IMR-90 (cell line): ENCODE data around the gene DCAF15.

Source experiments
- CEBPB ChIP-seq: IDR thresholded peaks from 2 replicates; pipeline ENCODE4 v1.6.1; 2012; ENCODE audit warnings: low read depth, low read length, improper control_type of control experiment
- CHD1 ChIP-seq: IDR thresholded peaks from 2 replicates; pipeline ENCODE4 v1.6.1; 2012; ENCODE audit warnings: low read depth, low read length, improper control_type of control experiment
- ELK1 ChIP-seq: fragments of 150-350 bp; IDR thresholded peaks from 2 replicates; pipeline ENCODE4 v1.6.1; 2016; ENCODE audit warnings: low read depth, mild to moderate bottlenecking, low read length, moderate library complexity, borderline replicate concordance
- MAFK ChIP-seq: IDR thresholded peaks from 2 replicates; pipeline ENCODE4 v1.6.1; 2012; ENCODE audit warnings: low read depth, low read length, improper control_type of control experiment
- MAZ ChIP-seq: IDR thresholded peaks from 2 replicates; pipeline ENCODE4 v1.6.1; 2012; ENCODE audit warnings: low read depth, mild to moderate bottlenecking, low read length, improper control_type of control experiment, moderate library complexity, borderline replicate concordance
- POLR2A ChIP-seq: IDR thresholded peaks from 2 replicates; pipeline ENCODE4 v1.6.1; 2012; ENCODE audit warnings: mild to moderate bottlenecking, low read depth, low read length
- RAD21 ChIP-seq: IDR thresholded peaks from 2 replicates; pipeline ENCODE4 v1.6.1; 2012; ENCODE audit warnings: low read length, improper control_type of control experiment
- RFX5 ChIP-seq: IDR thresholded peaks from 2 replicates; pipeline ENCODE4 v1.8.0; 2012; ENCODE audit warnings: low read depth, mild to moderate bottlenecking, low read length, moderate library complexity
- SMC3 ChIP-seq: fragments of 150-350 bp; IDR thresholded peaks from 2 replicates; pipeline ENCODE4 v1.6.1; 2016; ENCODE audit warnings: low read depth, mild to moderate bottlenecking, antibody characterized with exemption, low read length, moderate library complexity
- TF ChIP-seq, protein P1 (sequence below): conservative IDR thresholded peaks from 2 replicates; pipeline ENCODE4 v1.5.1; 2012; ENCODE audit warnings: mild to moderate bottlenecking, low read depth, low read length, improper control_type of control experiment
- TF ChIP-seq, protein P2 (sequence below): fragments of 150-350 bp; IDR thresholded peaks from 2 replicates; pipeline ENCODE4 v1.6.1; 2017; ENCODE audit warnings: mild to moderate bottlenecking, antibody characterized with exemption, low read length, low read depth

GRCh38 chr19:13958043-13958442, 5.7 kb downstream of the DCAF15 start:
- TF ChIP-seq, protein P1, sequence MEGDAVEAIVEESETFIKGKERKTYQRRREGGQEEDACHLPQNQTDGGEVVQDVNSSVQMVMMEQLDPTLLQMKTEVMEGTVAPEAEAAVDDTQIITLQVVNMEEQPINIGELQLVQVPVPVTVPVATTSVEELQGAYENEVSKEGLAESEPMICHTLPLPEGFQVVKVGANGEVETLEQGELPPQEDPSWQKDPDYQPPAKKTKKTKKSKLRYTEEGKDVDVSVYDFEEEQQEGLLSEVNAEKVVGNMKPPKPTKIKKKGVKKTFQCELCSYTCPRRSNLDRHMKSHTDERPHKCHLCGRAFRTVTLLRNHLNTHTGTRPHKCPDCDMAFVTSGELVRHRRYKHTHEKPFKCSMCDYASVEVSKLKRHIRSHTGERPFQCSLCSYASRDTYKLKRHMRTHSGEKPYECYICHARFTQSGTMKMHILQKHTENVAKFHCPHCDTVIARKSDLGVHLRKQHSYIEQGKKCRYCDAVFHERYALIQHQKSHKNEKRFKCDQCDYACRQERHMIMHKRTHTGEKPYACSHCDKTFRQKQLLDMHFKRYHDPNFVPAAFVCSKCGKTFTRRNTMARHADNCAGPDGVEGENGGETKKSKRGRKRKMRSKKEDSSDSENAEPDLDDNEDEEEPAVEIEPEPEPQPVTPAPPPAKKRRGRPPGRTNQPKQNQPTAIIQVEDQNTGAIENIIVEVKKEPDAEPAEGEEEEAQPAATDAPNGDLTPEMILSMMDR = no peak
- no peak for TF ChIP-seq CHD1
- no peak for TF ChIP-seq ELK1
- no peak for TF ChIP-seq RAD21
- TF ChIP-seq MAFK = no peak
- no peak for TF ChIP-seq POLR2A
- no peak for TF ChIP-seq CEBPB
- no peak for TF ChIP-seq RFX5
- TF ChIP-seq SMC3 = no peak
- TF ChIP-seq, protein P2, sequence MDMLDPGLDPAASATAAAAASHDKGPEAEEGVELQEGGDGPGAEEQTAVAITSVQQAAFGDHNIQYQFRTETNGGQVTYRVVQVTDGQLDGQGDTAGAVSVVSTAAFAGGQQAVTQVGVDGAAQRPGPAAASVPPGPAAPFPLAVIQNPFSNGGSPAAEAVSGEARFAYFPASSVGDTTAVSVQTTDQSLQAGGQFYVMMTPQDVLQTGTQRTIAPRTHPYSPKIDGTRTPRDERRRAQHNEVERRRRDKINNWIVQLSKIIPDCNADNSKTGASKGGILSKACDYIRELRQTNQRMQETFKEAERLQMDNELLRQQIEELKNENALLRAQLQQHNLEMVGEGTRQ = no peak
- TF ChIP-seq MAZ = no peak
